A172 (cell line): ENCODE measurements around the gene SLC48A1. TPM values are rescaled to one million over a fixed set of nuclear protein-coding genes. Genes with fewer than 3 reads are reported as not detected.

Experiments used
- DNase-seq: peaks from one replicate; pipeline ENCODE4 v3.0.0-alpha.2; 2015; ENCODE audit warnings: low spot score
- total RNA-seq: library from RNA; depleted of rRNA; stranded (reverse); fragments of >200 nt; shearing (Covaris generic); gene quantifications from 2 replicates; pipeline ENCODE4 v1.2.3, GENCODE V29; 2014

Gene SLC48A1
- total RNA-seq, 1 experiment from 2014 or later: 4.3 TPM

DNA sequence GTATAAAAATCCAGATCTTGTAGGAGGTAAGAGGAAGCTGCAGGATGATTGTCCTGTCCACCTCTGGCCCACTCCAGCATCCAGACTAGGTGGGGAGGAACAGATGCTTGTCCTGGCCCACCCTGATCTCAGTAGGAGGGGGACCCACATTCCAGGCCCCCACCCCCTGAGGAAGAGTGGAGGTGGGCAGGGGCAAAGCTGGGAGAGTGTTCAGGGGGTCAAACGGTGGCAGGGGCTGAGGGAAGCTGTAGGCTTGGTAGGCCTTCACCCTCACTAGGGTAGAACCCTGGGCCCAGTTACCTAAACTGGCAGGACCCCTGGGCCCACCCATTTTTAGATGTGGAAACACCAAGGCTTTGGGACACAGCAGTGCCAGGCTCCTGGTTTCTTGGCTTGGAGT, 4.1 kb downstream of the SLC48A1 start:
- no peak for DNase-seq

GRCh38 chr12:47777741-47778558, 4.9 kb downstream of the SLC48A1 start:
- DNase-seq: no peak

DNA sequence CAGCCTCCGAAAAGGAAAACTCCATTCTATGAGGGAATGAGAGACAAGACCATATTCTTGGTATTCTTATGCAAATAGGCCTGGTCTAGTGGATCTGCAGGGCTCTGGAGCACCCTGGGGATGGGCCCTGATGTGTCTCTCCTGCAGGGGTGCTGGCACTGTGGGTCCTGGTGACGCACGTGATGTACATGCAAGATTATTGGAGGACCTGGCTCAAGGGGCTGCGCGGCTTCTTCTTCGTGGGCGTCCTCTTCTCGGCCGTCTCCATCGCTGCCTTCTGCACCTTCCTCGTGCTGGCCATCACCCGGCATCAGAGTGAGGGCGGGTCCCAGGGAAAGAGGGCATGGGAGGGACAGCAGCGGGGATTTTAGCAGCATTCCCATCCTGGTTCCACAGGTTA, 5.8 kb downstream of the SLC48A1 start:
- no peak for DNase-seq

- peak; percentile 78 for DNase-seq
Observed at GRCh38 chr12:47779301-47779942, 6.4 kb downstream of the SLC48A1 start.

GRCh38 chr12:47779943-47780504, 7.0 kb downstream of the SLC48A1 start:
- no peak for DNase-seq

DNA sequence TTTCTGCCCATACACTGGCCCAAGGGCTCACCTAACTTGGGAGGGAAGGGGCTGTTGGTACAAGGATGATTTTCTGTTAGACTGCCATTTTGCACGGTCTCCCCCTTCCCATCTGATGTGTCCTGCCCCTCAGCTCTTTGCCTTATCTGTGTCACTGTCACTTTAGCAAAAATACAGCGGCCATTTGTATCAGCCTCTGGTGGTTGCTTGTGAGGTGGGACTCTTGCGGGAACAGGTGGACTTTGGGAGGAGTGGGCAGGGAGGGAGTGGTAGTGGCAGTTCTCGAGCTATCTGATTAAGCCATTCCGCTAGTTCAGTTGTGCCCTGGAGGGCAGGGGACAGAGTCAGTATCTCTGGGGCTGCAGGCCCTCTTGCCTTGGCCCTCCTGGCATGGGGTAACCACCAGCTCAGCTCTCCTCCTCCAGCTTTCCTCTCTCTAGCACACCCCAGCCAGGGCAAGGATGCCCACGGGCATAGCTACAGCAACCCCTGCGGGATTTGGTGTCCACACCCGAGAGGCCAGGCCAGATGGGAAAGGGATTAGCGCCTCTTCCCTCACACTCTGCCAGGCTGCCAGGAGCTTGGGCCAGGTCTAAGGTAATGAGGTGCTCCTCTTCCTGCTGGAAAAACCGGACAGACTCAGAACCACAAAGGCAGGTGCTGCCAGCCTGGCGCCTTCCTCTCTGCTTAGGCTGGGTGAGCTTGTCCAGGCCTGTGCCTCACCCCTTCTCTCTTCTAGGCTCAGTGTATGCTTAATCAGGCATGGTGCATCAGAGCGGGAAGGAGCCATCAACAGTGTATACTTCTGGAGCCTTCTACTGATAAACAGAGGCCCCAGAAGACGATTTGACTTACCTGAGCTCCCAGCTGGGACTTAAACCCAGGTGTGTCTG, 8.7 kb downstream of the SLC48A1 start:
- DNase-seq: no peak

GRCh38 chr12:47782372-47782770, 9.3 kb downstream of the SLC48A1 start:
- no peak for DNase-seq

DNA sequence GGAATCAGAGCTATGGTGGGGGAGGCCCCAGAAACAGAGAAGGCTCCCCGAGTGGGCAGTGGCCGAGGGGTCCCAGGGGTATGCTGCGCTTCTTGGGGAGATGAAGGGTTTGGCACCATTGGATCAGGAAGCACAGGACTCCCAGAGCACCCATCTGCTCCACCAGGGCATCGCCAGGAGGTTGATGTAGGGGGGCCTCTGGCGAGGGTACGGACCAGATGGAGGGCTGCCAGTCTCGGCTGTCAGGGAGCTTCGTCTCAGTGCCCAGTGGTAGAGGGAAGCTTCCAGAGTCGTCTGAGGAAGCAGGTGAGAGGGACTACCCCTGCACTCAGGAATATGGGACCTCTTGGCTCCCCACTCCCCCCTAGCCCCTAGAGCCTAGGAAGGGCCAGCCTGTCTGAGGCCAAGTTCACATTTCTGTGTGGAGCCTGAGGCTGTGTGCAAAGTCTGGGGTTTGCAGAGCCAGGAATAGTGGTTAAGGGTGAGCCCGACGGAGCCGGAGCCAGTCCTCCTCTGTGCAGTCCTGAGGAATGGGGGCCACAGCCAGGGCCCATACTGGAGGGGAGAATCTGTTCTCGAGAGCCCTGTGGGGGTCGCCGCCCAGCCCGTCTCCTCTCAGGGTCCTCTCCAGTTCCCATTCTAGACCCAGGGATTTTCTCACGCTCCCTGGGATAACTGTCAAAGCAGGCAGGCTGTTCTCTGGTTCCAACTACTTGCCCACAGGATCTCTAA, 10.2 kb downstream of the SLC48A1 start:
- no peak for DNase-seq

- no peak for DNase-seq
Observed at GRCh38 chr12:47783821-47784819, 11.1 kb downstream of the SLC48A1 start.

DNA sequence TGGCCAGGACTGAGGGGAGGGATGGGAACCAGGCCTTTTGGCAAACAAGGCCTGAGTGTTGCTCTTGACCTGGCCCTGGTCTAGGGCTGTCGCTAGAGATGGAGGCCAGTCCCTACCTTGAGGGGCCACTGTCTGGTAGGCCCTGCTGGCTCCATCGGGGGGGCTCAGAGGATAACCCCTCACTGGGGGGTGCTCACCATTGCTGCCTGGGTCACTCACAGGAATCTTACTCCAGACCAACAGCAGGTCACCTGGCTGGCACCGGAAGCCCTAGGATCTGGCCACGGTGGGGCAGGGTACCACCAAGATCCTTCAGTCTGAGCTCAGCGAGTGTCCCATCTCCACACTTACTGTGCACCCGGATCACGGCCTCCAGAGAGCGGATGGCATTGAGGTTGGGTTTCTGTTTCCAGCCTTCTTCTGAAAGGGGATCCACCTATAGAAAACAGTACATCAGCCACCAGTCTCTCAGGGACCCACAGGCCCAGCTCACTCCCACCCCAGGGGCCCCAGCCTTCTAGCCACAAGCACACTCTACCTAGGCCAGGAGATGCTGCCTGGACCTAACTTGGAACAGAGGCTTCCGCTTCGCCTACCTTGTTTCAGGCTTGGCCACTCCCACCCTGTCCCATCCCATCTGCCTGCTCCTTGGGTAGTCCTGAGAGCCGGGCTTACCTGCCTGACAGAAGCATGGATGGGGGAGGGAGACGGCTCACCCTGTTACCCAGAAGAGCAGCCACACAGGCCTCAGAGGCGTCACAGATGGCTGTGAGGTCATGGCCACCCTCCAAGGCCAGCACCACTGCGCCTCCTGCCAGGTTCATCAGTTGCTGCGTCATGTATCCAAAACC, 12.2 kb downstream of the SLC48A1 start:
- no peak for DNase-seq

DNA sequence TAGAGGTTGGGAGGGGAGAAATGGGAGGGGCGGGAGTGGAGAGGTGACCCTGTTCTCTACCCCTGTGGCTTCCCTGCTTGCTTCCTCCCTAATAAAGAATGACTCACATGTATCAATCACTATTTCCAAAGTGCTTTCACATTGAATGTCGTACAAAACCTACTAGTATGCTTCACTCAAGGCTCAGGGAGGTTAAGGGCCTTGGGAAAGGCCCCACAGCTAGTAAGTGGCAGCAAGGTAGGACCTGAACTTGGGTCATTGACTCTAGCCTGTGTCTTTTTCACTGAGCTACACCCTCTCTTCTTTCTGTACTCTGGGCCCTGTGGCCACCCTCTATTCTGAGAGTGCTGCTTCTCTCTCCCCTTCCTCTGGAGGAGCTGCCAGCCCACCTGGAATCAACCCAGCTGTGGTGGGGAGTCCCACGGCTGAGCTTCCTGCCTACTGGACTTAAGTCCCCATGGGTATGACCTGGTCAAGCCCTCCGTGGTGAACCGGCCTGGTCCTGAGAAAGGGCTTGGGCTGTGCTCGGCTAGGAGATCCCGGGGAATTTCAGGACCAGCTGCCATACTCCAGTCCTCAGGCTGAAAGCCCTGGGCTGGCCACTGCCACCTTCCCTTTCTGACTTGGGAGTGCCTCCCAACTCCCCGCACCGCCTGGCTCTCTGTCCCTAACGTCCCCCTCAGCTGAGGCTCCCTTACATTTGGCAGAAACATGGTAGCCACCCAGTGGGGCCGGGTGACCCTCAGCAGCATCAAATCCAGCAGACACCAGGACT, 13.0 kb downstream of the SLC48A1 start:
- no peak for DNase-seq

DNA sequence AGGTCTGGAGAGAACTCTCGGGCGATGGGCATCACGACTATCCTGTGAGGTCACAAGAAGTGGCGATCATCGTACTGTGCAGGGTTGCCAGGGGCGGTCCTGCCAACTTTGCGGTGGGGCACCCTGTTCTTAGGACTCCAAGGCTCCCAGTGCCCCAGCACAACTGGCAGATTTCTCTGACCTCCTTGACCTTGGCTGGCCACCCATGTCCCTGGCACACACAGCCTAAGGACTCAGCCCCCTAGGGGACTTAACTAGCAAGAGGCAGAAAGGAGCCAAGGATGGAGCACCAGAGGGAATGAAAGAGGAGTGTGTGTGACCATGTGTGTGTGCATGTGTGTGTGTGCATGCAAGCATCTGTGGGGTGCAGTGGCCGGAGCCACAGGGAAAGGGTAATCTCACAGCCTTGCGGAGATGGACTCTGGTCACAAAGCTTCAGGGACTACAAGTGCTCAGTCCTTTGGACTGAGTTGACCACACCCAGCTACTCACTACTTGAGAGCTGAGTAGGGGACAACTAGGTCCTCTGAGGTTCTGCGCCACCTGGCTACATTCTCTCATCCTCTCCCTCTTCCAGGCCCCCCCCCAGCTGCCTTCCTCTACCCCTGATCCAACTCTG, 13.7 kb downstream of the SLC48A1 start:
- DNase-seq: no peak

- no peak for DNase-seq
Observed at GRCh38 chr12:47787596-47788319, 14.7 kb downstream of the SLC48A1 start.

- DNase-seq: no peak
Observed at GRCh38 chr12:47789141-47789540, 16.1 kb downstream of the SLC48A1 start.

DNA sequence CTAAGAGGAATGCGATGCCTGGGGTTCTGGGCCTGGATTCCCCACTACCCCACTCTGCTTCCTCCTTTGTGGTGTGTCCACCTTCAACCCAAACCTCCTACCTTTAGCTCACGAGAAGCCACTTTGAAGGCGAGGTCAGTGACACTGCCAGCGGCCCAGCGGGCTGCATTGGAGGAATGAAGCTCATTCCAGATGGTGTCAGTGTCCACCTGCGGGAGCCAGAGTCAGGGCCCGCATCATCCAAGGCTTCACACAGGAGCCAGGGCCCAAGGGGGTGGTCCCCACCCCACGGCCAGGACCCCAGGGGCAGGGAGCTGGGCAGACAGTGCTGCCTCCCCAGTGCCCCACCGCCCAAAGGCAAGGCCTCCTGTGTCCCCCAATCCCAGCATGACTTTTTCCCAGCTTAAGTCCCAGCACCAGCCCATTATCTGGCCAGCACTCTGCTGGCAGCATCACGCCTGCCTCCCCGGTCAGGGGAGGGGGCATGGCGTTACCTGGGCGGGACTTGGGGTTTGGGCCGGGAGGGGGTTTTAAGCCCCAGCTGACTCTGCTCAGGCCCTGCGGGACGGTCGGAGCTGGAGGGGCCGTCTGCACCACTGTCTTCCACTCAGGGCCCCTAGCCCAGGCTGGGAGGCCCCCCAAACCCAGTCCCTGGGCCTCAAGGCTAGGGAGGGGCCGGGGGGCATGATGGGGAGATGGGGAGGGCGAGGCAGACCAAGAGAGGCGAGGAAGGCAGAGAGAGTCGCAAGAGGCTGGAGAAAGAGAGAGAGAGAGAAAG, 16.9 kb downstream of the SLC48A1 start:
- no peak for DNase-seq

GRCh38 chr12:47790676-47791350, 17.8 kb downstream of the SLC48A1 start:
- no peak for DNase-seq
